H1 (cell line): ENCODE data around the gene DEGS2.

Experiments
- NANOG ChIP-seq: IDR thresholded peaks from 2 replicates; pipeline ENCODE4 v1.6.1; 2011; ENCODE audit warnings: low read length, low read depth, mild to moderate bottlenecking, inconsistent platforms; ENCODE audit not compliant: insufficient read depth, poor library complexity, severe bottlenecking
- TF ChIP-seq, protein P1 (sequence below): IDR thresholded peaks from 2 replicates; pipeline ENCODE4 v1.6.1; 2011; ENCODE audit warnings: low read depth, mild to moderate bottlenecking, low read length; ENCODE audit not compliant: insufficient read depth

- TF ChIP-seq NANOG, result no peak
- TF ChIP-seq, protein P1, sequence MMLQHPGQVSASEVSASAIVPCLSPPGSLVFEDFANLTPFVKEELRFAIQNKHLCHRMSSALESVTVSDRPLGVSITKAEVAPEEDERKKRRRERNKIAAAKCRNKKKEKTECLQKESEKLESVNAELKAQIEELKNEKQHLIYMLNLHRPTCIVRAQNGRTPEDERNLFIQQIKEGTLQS, result no peak
Measured at GRCh38 chr14:100146531-100147091, 12.8 kb downstream of the DEGS2 start.
